ENCODE data around the gene EFHC1.

EFHC1 gene

GRCh38 chr6:52482903-52483670, 62.9 kb downstream of the EFHC1 start:
- no peak overlapping the region for H3K4me3 ChIP-seq (ENCODE audit: low read depth, low read length)
- TF ChIP-seq, protein P1, sequence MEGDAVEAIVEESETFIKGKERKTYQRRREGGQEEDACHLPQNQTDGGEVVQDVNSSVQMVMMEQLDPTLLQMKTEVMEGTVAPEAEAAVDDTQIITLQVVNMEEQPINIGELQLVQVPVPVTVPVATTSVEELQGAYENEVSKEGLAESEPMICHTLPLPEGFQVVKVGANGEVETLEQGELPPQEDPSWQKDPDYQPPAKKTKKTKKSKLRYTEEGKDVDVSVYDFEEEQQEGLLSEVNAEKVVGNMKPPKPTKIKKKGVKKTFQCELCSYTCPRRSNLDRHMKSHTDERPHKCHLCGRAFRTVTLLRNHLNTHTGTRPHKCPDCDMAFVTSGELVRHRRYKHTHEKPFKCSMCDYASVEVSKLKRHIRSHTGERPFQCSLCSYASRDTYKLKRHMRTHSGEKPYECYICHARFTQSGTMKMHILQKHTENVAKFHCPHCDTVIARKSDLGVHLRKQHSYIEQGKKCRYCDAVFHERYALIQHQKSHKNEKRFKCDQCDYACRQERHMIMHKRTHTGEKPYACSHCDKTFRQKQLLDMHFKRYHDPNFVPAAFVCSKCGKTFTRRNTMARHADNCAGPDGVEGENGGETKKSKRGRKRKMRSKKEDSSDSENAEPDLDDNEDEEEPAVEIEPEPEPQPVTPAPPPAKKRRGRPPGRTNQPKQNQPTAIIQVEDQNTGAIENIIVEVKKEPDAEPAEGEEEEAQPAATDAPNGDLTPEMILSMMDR (IDR thresholded peaks at IDR 0.05; ENCODE audit: borderline replicate concordance, insufficient read depth, low read depth, low read length): no peak

- TF ChIP-seq, protein P1 (IDR thresholded peaks at IDR 0.05; ENCODE audit: borderline replicate concordance, insufficient read depth, low read depth, low read length): no peak
- no peak overlapping the region for H3K4me3 ChIP-seq (ENCODE audit: low read depth, low read length)
These were observed 63.5 kb downstream of the EFHC1 start for GRCh38 chr6:52483671-52484003.

DNA sequence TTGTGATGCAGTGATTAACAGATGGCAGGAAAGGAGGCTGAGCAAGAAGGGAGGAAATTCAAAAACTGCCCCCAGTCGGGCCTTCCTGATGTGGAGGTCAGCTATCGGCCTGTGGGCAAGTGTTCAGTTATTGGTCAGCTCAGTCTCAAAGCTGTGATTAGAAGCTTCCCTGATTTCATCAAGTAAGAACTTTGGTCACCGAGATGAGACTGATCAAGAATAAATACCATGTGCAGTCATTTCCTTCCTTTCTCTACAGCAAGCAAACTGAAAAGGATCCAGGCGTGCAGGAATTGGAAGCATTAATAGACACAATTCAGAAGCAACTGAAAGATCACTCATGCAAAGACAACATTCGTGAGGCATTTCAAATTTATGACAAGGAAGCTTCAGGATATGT, 69.7 kb downstream of the EFHC1 start:
- no peak overlapping the region for H3K4me3 ChIP-seq (ENCODE audit: low read depth, low read length)
- TF ChIP-seq, protein P1 (IDR thresholded peaks at IDR 0.05; ENCODE audit: borderline replicate concordance, insufficient read depth, low read depth, low read length): no peak

- TF ChIP-seq, protein P1 (IDR thresholded peaks at IDR 0.05; ENCODE audit: borderline replicate concordance, insufficient read depth, low read depth, low read length): no peak
- no peak overlapping the region for H3K4me3 ChIP-seq (ENCODE audit: low read depth, low read length)
These were observed 71.3 kb downstream of the EFHC1 start for GRCh38 chr6:52491203-52492069.

GRCh38 chr6:52493669-52494068, 73.5 kb downstream of the EFHC1 start:
- TF ChIP-seq, protein P1 (IDR thresholded peaks at IDR 0.05; ENCODE audit: borderline replicate concordance, insufficient read depth, low read depth, low read length): no peak
- H3K4me3 ChIP-seq (ENCODE audit: low read depth, low read length): no peak overlapping the region

- H3K4me3 ChIP-seq (ENCODE audit: low read depth, low read length): no peak overlapping the region
- TF ChIP-seq, protein P1 (IDR thresholded peaks at IDR 0.05; ENCODE audit: borderline replicate concordance, insufficient read depth, low read depth, low read length): no peak
These were observed 74.3 kb downstream of the EFHC1 start for GRCh38 chr6:52494298-52495072.

Data from GM12875 (cell line).